LoVo (cell line): ENCODE results near the gene UHRF2.
"Not testable (repeated sequence)": the region's sequence is repeated elsewhere in the genome, so short reads cannot be mapped to it uniquely, and the experiment has no call there.

Experiments used
- DNase-seq: peaks from one replicate; pipeline ENCODE4 v3.0.0-alpha.2; 2016; ENCODE audit warnings: low spot score

The UHRF2 gene

DNA sequence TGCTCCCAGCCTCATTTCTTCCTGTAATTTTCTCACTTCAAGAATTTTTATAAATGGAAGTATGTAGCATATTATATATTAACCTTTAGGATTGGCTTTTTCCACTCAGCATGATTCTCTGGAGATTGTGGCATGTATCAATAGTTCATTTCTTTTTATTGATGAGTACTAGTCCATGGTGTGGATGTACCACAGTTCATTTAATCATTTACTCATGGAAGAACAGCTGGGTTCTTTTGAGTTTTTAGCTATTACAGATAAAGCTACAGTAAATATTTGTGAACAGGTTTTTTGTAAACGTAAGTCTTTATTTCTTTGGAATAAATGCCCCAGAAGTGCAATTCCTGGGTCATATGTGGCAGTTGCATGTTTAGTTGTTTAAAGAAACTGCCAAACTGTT lies 76.1 kb downstream of the UHRF2 start:
- no peak for DNase-seq

DNA sequence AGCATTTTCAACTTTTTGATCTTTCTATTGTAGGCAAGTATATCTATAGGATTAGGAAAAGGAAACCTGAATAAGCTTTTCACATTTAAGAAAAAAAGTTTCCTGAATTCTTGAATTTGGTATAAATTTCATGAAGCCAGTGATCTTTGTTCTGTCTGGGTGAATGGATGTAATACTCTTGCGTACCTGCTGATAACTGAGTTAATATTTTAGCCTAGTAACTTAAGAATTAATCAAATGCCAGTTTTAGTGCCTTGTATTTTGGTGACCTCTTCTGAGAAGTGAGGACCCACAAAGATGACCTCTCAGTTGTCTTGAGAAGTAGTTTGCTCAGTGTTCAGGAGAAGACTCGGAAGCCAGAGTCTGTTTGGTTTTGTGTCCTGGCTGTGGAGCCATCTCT lies 77.9 kb downstream of the UHRF2 start:
- no peak for DNase-seq

DNA sequence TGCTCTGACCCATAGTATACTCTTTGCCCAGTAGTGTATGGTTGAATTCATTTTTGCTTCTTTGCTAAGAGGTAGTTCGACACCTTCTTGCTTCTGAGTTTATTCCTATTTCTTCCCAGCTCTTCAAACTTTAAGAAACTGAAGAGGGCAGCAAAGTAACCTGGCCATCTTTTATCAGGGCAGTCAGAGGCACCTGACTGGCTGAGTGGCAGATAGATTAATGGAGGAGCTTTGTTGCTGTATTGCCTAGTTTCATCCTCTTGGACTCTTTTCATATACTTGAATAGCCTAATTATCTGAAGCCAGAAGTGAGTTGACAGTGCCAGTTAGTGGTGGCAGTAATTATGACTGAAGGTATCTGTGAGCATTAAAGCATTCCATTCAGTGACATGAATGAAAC lies 82.5 kb downstream of the UHRF2 start:
- no peak for DNase-seq

- DNase-seq, result no peak
Measured at GRCh38 chr9:6498982-6499381, 86.0 kb downstream of the UHRF2 start.

GRCh38 chr9:6501526-6502210 lies 88.7 kb downstream of the UHRF2 start:
- no peak for DNase-seq

DNA sequence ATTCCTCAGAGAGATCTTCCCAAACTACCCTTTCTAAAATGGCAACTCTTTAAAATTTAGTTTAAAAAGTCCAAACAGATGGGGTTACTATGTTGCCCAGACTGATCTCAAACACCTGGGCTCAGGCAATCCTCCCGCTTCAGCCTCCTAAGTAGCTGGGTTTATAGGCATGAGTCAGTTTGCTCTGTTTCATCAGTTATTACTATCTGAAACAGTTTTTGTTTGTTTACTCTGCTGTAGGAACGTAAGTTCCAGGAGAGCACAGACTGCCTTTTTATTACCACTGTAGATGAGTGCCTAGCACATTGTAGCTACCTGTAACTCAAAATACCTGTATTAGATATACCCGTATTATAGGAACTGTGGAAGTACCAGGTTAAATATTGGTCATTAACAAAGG lies 89.4 kb downstream of the UHRF2 start:
- DNase-seq, result no peak

- no peak for DNase-seq
Measured at GRCh38 chr9:6506571-6506970, 93.6 kb downstream of the UHRF2 start.

GRCh38 chr9:6512085-6512657 lies 99.2 kb downstream of the UHRF2 start:
- no peak for DNase-seq

GRCh38 chr9:6522263-6522662 lies 109.3 kb downstream of the UHRF2 start:
- DNase-seq, result no peak

DNA sequence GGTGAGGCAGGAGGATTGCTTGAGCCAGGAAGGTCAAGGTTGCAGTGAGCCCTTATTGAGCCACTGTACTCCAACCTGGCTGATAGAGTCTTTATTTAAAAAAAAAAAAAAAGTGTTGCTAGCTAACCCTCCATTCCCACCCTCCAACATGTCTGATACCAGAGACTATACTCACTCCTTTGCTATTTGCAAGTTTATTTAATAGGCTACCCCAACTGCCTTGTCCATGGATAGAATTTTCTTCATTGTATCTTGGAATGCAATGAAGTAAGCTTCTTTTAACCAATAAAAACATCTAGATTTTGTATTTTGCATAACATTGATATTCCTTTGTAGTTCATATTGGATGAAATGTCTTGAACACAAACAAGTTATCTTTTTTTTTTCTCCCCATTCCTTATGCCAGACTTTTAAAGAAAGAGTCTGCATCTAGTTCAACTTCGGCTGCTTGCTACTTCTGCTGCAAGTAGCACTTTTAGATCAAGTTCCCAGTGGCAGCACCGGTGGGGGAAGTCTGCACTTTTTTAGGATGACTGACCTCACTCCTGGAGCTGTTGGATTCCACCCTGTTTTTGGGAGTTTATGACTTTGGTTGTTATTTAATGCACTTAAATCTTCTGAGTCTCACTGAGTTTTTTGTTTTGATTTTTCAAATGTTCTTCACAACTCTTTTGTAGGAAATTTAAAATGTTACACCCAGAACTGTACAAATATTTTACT lies 112.5 kb downstream of the UHRF2 start:
- DNase-seq, result no peak

DNA sequence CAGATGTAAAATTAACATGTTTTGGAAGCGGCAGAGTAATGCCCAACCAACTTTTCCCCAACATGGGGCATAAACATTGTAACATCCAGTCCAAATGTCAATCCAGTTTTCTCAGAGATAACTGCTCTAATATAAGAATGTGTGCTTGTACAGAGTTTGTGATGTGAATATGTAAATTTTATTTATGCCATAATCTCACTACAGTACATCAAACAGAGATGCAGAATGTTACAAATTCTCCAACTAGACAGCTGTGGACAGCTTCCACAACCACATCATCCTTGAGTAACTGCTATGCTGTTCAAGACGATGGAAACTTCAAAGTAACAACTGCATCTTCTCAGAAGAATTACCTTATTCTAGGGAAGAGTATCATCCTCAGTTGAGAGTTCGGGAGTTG lies 122.6 kb downstream of the UHRF2 start:
- no peak for DNase-seq

- no peak for DNase-seq
Measured at GRCh38 chr9:6538666-6539071, 125.7 kb downstream of the UHRF2 start.

- not testable (repeated sequence) for DNase-seq
Measured at GRCh38 chr9:6542617-6543016, 129.6 kb downstream of the UHRF2 start.

DNA sequence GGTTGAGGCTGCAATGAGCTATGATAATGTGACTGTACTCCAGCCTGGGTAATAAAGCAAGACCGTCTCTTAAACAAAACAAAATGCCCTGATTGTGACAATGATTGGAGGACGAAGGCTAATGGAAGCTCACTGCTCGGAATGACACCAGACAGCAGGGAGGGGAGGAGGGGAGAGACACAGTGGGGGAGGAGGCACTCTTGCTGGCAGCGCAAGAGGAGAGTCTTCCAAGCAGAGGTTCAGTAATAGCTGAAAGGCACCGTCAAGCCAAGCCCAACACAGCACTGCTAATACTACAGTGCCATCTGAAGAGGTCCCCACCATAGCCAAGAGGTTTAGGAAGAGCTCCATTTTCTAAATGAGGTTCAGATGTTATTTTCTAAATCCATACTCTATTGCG lies 130.2 kb downstream of the UHRF2 start:
- DNase-seq, result no peak

- no peak for DNase-seq
Measured at GRCh38 chr9:6545017-6545691, 132.2 kb downstream of the UHRF2 start.

- DNase-seq, result no peak
Measured at GRCh38 chr9:6549106-6549800, 136.3 kb downstream of the UHRF2 start.

- no peak for DNase-seq
Measured at GRCh38 chr9:6551136-6551535, 138.1 kb downstream of the UHRF2 start.

- no peak for DNase-seq
Measured at GRCh38 chr9:6552033-6552432, 139.0 kb downstream of the UHRF2 start.

DNA sequence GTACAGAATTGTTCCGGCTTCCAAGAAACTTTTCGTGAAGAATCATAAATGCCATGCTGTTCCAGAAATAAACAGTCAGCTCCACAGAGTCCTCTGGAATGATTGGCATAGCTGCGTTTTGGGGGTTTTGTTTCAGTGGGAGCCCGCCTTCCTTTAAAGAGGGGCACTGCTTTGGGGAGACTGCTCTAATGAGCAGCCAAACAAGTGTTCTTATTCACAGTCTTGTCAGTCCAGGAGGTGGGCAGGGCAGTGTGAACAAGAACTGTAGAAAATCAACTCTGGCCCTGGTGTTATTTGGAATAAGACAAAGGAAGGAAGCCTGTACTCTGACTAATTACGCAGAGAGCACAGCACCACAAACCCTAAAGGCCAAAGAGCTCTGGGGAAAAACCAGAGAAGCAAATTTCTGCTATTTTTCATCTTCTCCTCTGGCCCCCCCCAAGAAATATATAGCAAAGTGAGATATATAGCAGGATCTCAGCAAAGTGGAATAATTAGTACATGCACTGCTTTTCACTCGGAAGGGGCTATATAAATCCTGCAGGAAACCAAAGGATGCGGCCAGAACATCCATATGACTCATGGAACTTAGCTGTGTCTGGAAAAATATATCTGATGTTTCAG lies 139.6 kb downstream of the UHRF2 start:
- DNase-seq, result no peak

GRCh38 chr9:6553866-6554265 lies 140.9 kb downstream of the UHRF2 start:
- DNase-seq, result no peak
